Body of pancreas (tissue), 4 donors: Measurements from ENCODE around the gene CDH4.

Experiments
- CTCF ChIP-seq, 7 experiments: fragments of 450-650 bp in 4 of 7; fragments of 200-600 bp in 3 of 7; sonication (generic) in 3 of 7; IDR thresholded peaks; one replicate each; pipeline ENCODE4 v1.5.1; 2016 to 2019; ENCODE audit warnings: antibody characterized with exemption in 7 of 7
- POLR2A ChIP-seq, 3 donors: fragments of 450-650 bp; IDR thresholded peaks; one replicate each; pipeline ENCODE4 v1.6.1; 2016; ENCODE audit warnings: antibody characterized with exemption in 3 of 3, mild to moderate bottlenecking in 2 of 3

GRCh38 chr20:61307686-61308476 lies 55.8 kb downstream of the CDH4 start:
- TF ChIP-seq CTCF (IDR thresholded peaks at IDR 0.05) (no peak), POLR2A (IDR thresholded peaks at IDR 0.05) (no peak)
